ENCODE data around the gene PRKAG2.

PRKAG2 gene

DNA sequence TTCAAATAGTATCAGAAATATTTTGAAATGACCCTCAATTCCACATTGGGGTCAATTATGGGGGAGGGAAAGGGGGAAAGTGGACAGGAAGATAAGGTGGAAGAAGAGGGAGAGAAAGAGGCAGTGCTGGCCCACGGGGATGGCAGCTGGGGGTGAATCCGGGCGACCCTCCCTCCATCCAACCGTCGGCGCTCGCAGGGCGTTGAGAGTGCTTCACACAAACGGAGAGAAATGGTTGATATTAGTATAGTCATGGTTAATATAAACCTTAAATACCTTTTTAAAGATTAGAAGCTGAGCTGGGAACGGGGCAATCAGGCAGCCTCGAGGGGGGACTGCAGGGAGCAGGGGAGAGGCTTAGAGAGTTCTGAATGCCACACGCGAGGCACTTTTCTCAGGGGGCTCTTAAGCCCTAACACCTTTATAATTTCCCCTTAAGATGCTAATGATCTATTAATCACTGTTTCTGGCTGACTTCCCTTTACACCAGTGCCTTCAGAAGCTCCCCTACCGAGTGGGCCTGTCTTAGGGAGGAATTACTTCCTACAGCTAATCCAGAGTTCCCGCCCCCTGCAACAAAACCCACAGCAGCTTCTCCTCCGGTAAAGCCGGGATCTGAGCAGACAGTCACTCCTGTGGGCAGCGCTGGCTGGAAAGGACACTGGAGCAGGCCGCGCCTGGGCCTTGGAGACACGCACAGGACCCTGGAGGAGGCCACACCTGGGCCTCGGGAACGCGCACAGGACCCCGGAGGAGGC, 39.5 kb downstream of the PRKAG2 start:
- CTCF ChIA-PET, result no interaction called here
- DNase-seq (ENCODE audit: extremely low spot score), result no peak
- TF ChIP-seq, protein P1, sequence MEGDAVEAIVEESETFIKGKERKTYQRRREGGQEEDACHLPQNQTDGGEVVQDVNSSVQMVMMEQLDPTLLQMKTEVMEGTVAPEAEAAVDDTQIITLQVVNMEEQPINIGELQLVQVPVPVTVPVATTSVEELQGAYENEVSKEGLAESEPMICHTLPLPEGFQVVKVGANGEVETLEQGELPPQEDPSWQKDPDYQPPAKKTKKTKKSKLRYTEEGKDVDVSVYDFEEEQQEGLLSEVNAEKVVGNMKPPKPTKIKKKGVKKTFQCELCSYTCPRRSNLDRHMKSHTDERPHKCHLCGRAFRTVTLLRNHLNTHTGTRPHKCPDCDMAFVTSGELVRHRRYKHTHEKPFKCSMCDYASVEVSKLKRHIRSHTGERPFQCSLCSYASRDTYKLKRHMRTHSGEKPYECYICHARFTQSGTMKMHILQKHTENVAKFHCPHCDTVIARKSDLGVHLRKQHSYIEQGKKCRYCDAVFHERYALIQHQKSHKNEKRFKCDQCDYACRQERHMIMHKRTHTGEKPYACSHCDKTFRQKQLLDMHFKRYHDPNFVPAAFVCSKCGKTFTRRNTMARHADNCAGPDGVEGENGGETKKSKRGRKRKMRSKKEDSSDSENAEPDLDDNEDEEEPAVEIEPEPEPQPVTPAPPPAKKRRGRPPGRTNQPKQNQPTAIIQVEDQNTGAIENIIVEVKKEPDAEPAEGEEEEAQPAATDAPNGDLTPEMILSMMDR (IDR thresholded peaks at IDR 0.05; ENCODE audit: control extremely low read depth, extremely low read depth, low read depth, missing control alignments), result no peak
- POLR2A ChIA-PET, result no interaction called here

DNA sequence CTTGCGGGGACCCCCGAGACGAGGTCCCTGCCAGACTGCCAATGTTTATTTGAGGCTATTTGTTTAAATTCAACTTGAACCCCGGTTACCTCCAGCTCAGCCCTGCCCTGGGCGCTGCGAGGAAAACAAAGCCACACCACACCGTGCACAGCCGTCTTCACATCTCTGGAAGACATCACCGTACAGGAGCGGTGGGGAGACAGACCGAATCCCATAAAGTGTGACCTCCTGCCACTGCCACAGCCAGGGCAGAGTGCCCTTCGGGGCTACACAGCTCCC, 40.0 kb downstream of the PRKAG2 start:
- TF ChIP-seq, protein P1 (IDR thresholded peaks at IDR 0.05; ENCODE audit: control extremely low read depth, extremely low read depth, low read depth, missing control alignments), result no peak
- no peak for DNase-seq (ENCODE audit: extremely low spot score)
- CTCF ChIA-PET, result no interaction called here
- POLR2A ChIA-PET, result no interaction called here

DNA sequence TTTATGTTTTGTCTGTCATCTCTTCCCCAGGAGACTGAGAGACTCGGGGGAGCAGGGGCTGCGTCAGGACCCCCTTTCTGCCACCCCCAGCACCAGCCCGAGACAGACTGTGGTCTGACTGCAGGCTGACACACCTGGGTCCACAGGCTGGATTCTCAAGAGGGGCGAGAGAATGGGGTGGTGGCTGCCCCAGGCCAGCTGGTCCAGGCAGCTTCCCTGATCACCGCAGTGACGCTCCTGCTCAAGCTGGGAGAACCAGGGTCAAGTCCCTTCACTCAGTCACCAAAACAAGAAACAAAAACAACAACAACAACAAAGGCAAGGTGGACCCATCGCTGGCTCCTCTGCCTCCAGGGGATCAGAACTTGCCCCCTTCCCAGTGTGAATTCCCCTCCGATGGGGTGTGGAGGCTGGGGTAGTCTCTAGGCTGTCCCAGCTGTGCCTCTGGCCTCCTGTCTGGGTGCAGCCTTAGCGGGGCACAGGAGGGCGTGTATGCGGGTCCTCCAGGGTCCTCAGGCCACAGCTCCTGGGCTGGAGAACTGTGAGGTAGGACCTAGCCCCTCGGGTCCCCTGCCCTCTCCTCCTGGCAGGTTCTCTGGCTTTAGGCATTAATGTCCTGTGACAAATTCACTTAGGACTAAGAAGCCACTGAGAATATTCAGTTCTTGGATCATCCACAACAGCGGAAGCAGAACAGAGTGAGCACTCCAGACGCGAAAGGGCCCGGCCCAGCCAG, 40.6 kb downstream of the PRKAG2 start:
- ChIA-PET POLR2A (no interaction called here), CTCF (no interaction called here)
- TF ChIP-seq, protein P1 (IDR thresholded peaks at IDR 0.05; ENCODE audit: control extremely low read depth, extremely low read depth, low read depth, missing control alignments), result no peak
- no peak for DNase-seq (ENCODE audit: extremely low spot score)

DNA sequence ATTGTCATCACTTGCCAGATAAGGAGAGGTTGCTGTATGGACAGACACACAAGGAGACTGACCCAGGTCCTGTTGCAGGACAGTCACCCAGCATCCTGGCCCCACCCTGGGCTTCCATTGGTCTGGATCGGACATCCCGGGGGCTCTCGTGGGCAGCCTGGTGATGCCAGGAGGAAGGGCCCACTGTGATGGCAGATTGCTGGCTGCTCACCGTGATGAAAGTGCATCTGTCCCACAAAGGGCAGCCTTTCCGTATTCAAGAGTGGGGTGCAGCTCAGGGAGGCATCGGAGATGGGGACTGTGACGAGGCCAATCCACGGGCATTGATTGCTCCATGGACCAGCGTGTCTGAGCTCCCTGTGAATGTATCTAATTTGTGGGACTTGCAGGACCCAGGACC, 41.3 kb downstream of the PRKAG2 start:
- no peak for DNase-seq (ENCODE audit: extremely low spot score)
- TF ChIP-seq, protein P1 (IDR thresholded peaks at IDR 0.05; ENCODE audit: control extremely low read depth, extremely low read depth, low read depth, missing control alignments), result no peak
- POLR2A ChIA-PET, result no interaction called here
- CTCF ChIA-PET, result no interaction called here

DNA sequence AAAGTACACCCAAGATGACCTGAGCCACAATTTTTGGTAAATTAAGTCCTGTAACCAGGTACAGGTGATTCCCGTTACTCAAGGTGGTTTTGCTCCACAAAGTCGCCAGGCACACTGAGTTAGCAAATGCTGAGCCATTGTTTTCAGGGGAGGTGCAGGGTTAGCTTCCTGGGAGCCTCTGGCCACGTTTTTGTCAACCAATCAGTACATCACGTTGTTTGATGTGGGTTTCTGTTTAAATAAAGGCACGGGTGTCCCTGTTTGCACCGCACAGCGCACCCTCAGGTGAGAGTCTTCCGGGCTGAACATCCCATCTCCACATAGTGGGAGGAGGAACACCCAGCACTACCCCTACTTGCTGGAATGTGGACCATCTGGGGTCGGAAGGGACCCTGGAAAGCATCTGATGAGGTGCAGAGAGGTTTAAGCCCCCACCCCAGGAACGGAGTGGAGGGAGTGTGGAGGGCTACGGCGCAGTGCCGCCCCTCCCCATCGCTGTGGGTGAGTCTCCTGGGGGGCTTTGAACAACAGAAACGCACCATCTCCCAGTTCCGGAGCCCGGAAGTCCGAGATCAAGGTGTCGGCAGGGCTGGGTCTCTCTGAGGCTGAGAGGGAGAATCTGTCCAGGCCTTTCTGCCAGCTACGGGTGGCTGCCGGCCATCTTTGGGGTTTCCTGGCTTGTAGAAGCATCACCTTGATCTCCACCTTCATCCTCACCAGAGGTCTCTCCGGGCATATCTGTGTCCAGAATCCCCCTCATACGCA, 42.5 kb downstream of the PRKAG2 start:
- ChIA-PET CTCF (no interaction called here), POLR2A (no interaction called here)
- TF ChIP-seq, protein P1 (IDR thresholded peaks at IDR 0.05; ENCODE audit: control extremely low read depth, extremely low read depth, low read depth, missing control alignments), result no peak
- no peak for DNase-seq (ENCODE audit: extremely low spot score)

DNA sequence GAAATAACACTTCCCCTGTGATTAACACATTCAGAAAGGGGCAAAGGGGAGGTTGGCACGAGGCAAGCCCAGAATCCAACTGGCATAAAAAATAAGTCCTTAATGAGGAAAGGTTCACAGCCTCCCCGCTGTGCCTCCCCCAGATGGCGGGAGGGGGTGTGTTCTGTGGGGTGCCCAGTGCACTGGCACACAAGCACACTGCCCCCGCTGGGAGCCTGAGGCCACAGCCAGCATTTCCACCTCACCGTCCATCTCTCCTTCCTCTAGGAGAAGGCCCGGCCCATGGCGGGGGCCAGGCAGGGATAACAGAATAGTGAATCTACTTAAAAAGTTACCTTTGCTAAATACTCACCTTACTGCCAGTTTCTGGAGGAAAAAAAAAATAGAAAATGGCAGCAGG, 43.2 kb downstream of the PRKAG2 start:
- ChIA-PET CTCF (no interaction called here), POLR2A (no interaction called here)
- no peak for DNase-seq (ENCODE audit: extremely low spot score)
- TF ChIP-seq, protein P1 (IDR thresholded peaks at IDR 0.05; ENCODE audit: control extremely low read depth, extremely low read depth, low read depth, missing control alignments), result no peak
